T-helper 17 cell (primary cell): ENCODE measurements around the gene TMBIM6. TPM values are rescaled to one million over a fixed set of nuclear protein-coding genes. Genes with fewer than 3 reads are reported as not detected.

Experiments
- ATAC-seq: fragments of 150-1000 bp; cut with Tn5 transposase; 2 replicates; pipeline ENCODE4 v1.10.0; 2021; ENCODE audit warnings: mild to moderate bottlenecking, moderate library complexity
- DNase-seq, 3 donors: peaks; one replicate each; pipeline versions ENCODE4 v3.0.0 to v3.0.0-alpha.2; 2020 to 2021
- H3K9me3 ChIP-seq: one replicate; pipeline ENCODE4 v1.7.0; 2013; ENCODE audit warnings: low read length, mild to moderate bottlenecking; ENCODE audit not compliant: control insufficient read depth, poor library complexity, severe bottlenecking
- H3K27ac Mint-ChIP-seq: one replicate; pipeline ENCODE4 v1.8.0; 2022; ENCODE audit warnings: mild to moderate bottlenecking, moderate library complexity, mixed read lengths
- H3K27me3 Mint-ChIP-seq: one replicate; pipeline ENCODE4 v1.8.0; 2022; ENCODE audit warnings: mixed read lengths
- H3K36me3 Mint-ChIP-seq: one replicate; pipeline ENCODE4 v1.8.0; 2022; ENCODE audit warnings: low read depth, mixed read lengths
- H3K4me1 Mint-ChIP-seq: one replicate; pipeline ENCODE4 v1.8.0; 2022; ENCODE audit warnings: mild to moderate bottlenecking, mixed read lengths
- H3K4me3 Mint-ChIP-seq: one replicate; pipeline ENCODE4 v1.8.0; 2022; ENCODE audit warnings: mild to moderate bottlenecking, moderate library complexity, mixed read lengths
- total RNA-seq, 4 donors: library from RNA in 2 of 4; stranded (reverse) in 2 of 4; gene quantifications; one replicate each; pipeline ENCODE4 v1.2.3 and lab custom pipeline; 2022 to 2026

TMBIM6 gene
- total RNA-seq, 2 donors from 2014 or later = 325 to 376 TPM

GRCh38 chr12:49798934-49799333 is 57.6 kb downstream of the TMBIM6 start:
- H3K4me1 Mint-ChIP-seq = peaks cover 2% of the 10 kb centered on the region
- no peaks in the 10 kb centered on the region for H3K27me3 Mint-ChIP-seq
- H3K27ac Mint-ChIP-seq = no peak overlapping the region
- peaks cover 6% of the 10 kb centered on the region for H3K36me3 Mint-ChIP-seq
- no peak overlapping the region for H3K4me3 Mint-ChIP-seq
- no peaks in the 10 kb centered on the region for H3K9me3 ChIP-seq
- DNase-seq (no peak), ATAC-seq (no peak)

GRCh38 chr12:49800421-49801140 is 59.2 kb downstream of the TMBIM6 start:
- no peak overlapping the region for H3K4me3 Mint-ChIP-seq
- ATAC-seq = no peak
- H3K27ac Mint-ChIP-seq = no peak overlapping the region
- H3K4me1 Mint-ChIP-seq = peaks cover 2% of the 10 kb centered on the region
- peaks cover 10% of the 10 kb centered on the region for H3K36me3 Mint-ChIP-seq
- no peak for DNase-seq
- H3K27me3 Mint-ChIP-seq = no peaks in the 10 kb centered on the region
- H3K9me3 ChIP-seq = no peaks in the 10 kb centered on the region

- ATAC-seq = no peak
- DNase-seq = no peak
- no peaks in the 10 kb centered on the region for H3K9me3 ChIP-seq
- no peaks in the 10 kb centered on the region for H3K27me3 Mint-ChIP-seq
- peaks cover 2% of the 10 kb centered on the region for H3K4me1 Mint-ChIP-seq
- no peak overlapping the region for H3K4me3 Mint-ChIP-seq
- peaks cover 10% of the 10 kb centered on the region for H3K36me3 Mint-ChIP-seq
- H3K27ac Mint-ChIP-seq = no peak overlapping the region
Observed at GRCh38 chr12:49801141-49802063, 60.0 kb downstream of the TMBIM6 start.

GRCh38 chr12:49803693-49804450 is 62.5 kb downstream of the TMBIM6 start:
- Mint-ChIP-seq H3K27ac (no peak overlapping the region), H3K27me3 (no peaks in the 10 kb centered on the region), H3K4me3 (no peak overlapping the region), H3K36me3 (peaks cover 10% of the 10 kb centered on the region), H3K4me1 (peaks cover 2% of the 10 kb centered on the region)
- H3K9me3 ChIP-seq = no peaks in the 10 kb centered on the region
- DNase-seq (no peak), ATAC-seq (no peak)

- no peak overlapping the region for H3K27ac Mint-ChIP-seq
- no peaks in the 10 kb centered on the region for H3K27me3 Mint-ChIP-seq
- H3K4me1 Mint-ChIP-seq = peaks cover 3% of the 10 kb centered on the region
- H3K36me3 Mint-ChIP-seq = peaks cover 9% of the 10 kb centered on the region
- H3K9me3 ChIP-seq = no peaks in the 10 kb centered on the region
- H3K4me3 Mint-ChIP-seq = no peak overlapping the region
- DNase-seq (no peak), ATAC-seq (no peak)
Observed at GRCh38 chr12:49804821-49805220, 63.5 kb downstream of the TMBIM6 start.

GRCh38 chr12:49805409-49805808 is 64.1 kb downstream of the TMBIM6 start:
- H3K4me1 Mint-ChIP-seq = peaks cover 4% of the 10 kb centered on the region
- no peak for DNase-seq
- no peaks in the 10 kb centered on the region for H3K27me3 Mint-ChIP-seq
- no peak overlapping the region for H3K4me3 Mint-ChIP-seq
- H3K27ac Mint-ChIP-seq = no peak overlapping the region
- no peak for ATAC-seq
- H3K9me3 ChIP-seq = no peaks in the 10 kb centered on the region
- H3K36me3 Mint-ChIP-seq = peaks cover 6% of the 10 kb centered on the region

GRCh38 chr12:49806321-49806813 is 65.0 kb downstream of the TMBIM6 start:
- no peak overlapping the region for H3K4me3 Mint-ChIP-seq
- H3K36me3 Mint-ChIP-seq = peaks cover 6% of the 10 kb centered on the region
- peaks cover 4% of the 10 kb centered on the region for H3K4me1 Mint-ChIP-seq
- ATAC-seq (no peak), DNase-seq (no peak)
- H3K9me3 ChIP-seq = no peaks in the 10 kb centered on the region
- no peaks in the 10 kb centered on the region for H3K27me3 Mint-ChIP-seq
- H3K27ac Mint-ChIP-seq = no peak overlapping the region

- ATAC-seq = no peak
Observed at GRCh38 chr12:49806877-49807276, 65.5 kb downstream of the TMBIM6 start.

GRCh38 chr12:49807991-49808580 is 66.7 kb downstream of the TMBIM6 start:
- no peak overlapping the region for H3K27ac Mint-ChIP-seq
- H3K4me1 Mint-ChIP-seq = peaks cover 10% of the 10 kb centered on the region
- DNase-seq (no peak), ATAC-seq (no peak)
- no peaks in the 10 kb centered on the region for H3K27me3 Mint-ChIP-seq
- peaks cover 4% of the 10 kb centered on the region for H3K36me3 Mint-ChIP-seq
- H3K9me3 ChIP-seq = no peaks in the 10 kb centered on the region
- no peak overlapping the region for H3K4me3 Mint-ChIP-seq

More at GRCh38 chr12:49806877-49807276, 65.5 kb downstream of the TMBIM6 start:
- no peaks in the 10 kb centered on the region for H3K9me3 ChIP-seq
- Mint-ChIP-seq H3K4me1 (peaks cover 8% of the 10 kb centered on the region), H3K27ac (no peak overlapping the region), H3K36me3 (peaks cover 4% of the 10 kb centered on the region), H3K4me3 (no peak overlapping the region), H3K27me3 (no peaks in the 10 kb centered on the region)
- DNase-seq = no peak

GRCh38 chr12:49808686-49809380 is 67.5 kb downstream of the TMBIM6 start:
- DNase-seq (no peak), ATAC-seq (no peak)
- H3K36me3 Mint-ChIP-seq = peaks cover 4% of the 10 kb centered on the region
- no peaks in the 10 kb centered on the region for H3K9me3 ChIP-seq
- H3K27me3 Mint-ChIP-seq = no peaks in the 10 kb centered on the region
- peaks cover 10% of the 10 kb centered on the region for H3K4me1 Mint-ChIP-seq
- no peak overlapping the region for H3K27ac Mint-ChIP-seq
- H3K4me3 Mint-ChIP-seq = no peak overlapping the region

GRCh38 chr12:49809381-49809905 is 68.1 kb downstream of the TMBIM6 start:
- H3K36me3 Mint-ChIP-seq = peaks cover 4% of the 10 kb centered on the region
- H3K4me3 Mint-ChIP-seq = no peak overlapping the region
- H3K27me3 Mint-ChIP-seq = no peaks in the 10 kb centered on the region
- ATAC-seq = no peak
- no peak overlapping the region for H3K27ac Mint-ChIP-seq
- DNase-seq = no peak
- peaks cover 10% of the 10 kb centered on the region for H3K4me1 Mint-ChIP-seq
- no peaks in the 10 kb centered on the region for H3K9me3 ChIP-seq

- Mint-ChIP-seq H3K4me1 (peaks cover 10% of the 10 kb centered on the region), H3K27ac (no peak overlapping the region), H3K36me3 (peaks cover 4% of the 10 kb centered on the region), H3K4me3 (no peak overlapping the region), H3K27me3 (no peaks in the 10 kb centered on the region)
- H3K9me3 ChIP-seq = no peaks in the 10 kb centered on the region
- ATAC-seq (no peak), DNase-seq (no peak)
Observed at GRCh38 chr12:49809906-49810389, 68.6 kb downstream of the TMBIM6 start.
